GM12864 (cell line): ENCODE results near the gene MEF2A.
"Not testable (repeated sequence)": the region's sequence is repeated elsewhere in the genome, so short reads cannot be mapped to it uniquely, and the experiment has no call there.

ENCODE experiments used
- DNase-seq: peaks from one replicate; pipeline ENCODE4 v3.0.0-alpha.2; 2011; ENCODE audit warnings: low read depth
- H3K4me3 ChIP-seq: 2 replicates; pipeline ENCODE4 v1.5.1; 2011; ENCODE audit warnings: mild to moderate bottlenecking, low read depth, low read length, control low read depth
- CTCF ChIP-seq: IDR thresholded peaks from 2 replicates; pipeline ENCODE4 v1.5.1; 2011; ENCODE audit warnings: low read depth, mild to moderate bottlenecking, moderate library complexity, low read length, control low read depth, inconsistent platforms; ENCODE audit errors: missing control alignments

MEF2A gene

GRCh38 chr15:99749386-99749785 lies 183.6 kb downstream of the MEF2A start:
- DNase-seq = no peak
- no peak overlapping the region for H3K4me3 ChIP-seq
- TF ChIP-seq CTCF = no peak

GRCh38 chr15:99750326-99750725 lies 184.5 kb downstream of the MEF2A start:
- not testable (repeated sequence) for H3K4me3 ChIP-seq, DNase-seq

GRCh38 chr15:99752556-99752955 lies 186.8 kb downstream of the MEF2A start:
- TF ChIP-seq CTCF = no peak
- no peak overlapping the region for H3K4me3 ChIP-seq
- no peak for DNase-seq

GRCh38 chr15:99753066-99753465 lies 187.3 kb downstream of the MEF2A start:
- DNase-seq = no peak
- H3K4me3 ChIP-seq = no peak overlapping the region

GRCh38 chr15:99755692-99756409 lies 190.1 kb downstream of the MEF2A start:
- H3K4me3 ChIP-seq = no peak overlapping the region
- DNase-seq = peak; percentile 45
- peak; percentile 76 for TF ChIP-seq CTCF

More at GRCh38 chr15:99753066-99753465, 187.3 kb downstream of the MEF2A start:
- no peak for TF ChIP-seq CTCF

- no peak for TF ChIP-seq CTCF
- DNase-seq = no peak
- H3K4me3 ChIP-seq = no peak overlapping the region
Observed at GRCh38 chr15:99762288-99762687, 196.5 kb downstream of the MEF2A start.

GRCh38 chr15:99763827-99764226 lies 198.0 kb downstream of the MEF2A start:
- TF ChIP-seq CTCF = no peak
- no peak for DNase-seq
- no peak overlapping the region for H3K4me3 ChIP-seq
